RWPE1 (cell line): ENCODE results near the gene EXOC3L4.

Source experiments
- CTCF ChIA-PET: fragments of 350-600 bp; sonication (Branson Sonifier 250); formaldehyde crosslinking; extraction: SDS; loops from one replicate; lab custom pipeline; 2021; lab: Yijun Ruan, JAX
- POLR2A ChIA-PET: fragments of 400-600 bp; formaldehyde crosslinking; extraction: SDS; loops from one replicate; lab custom pipeline; 2020; ENCODE audit warnings: antibody characterized with exemption; ENCODE audit not compliant: low non-redundant PET; lab: Yijun Ruan, JAX
- DNase-seq: peaks from one replicate; pipeline ENCODE4 v3.0.0; 2012; ENCODE audit warnings: low spot score
- H3K27ac ChIP-seq: fragments of 450-650 bp; 2 replicates; pipeline ENCODE4 v1.5.1; 2017
- CTCF ChIP-seq: fragments of 450-650 bp; conservative IDR thresholded peaks from 2 replicates; pipeline ENCODE4 v1.5.1; 2017; ENCODE audit warnings: low read depth, mild to moderate bottlenecking

Gene EXOC3L4

GRCh38 chr14:103126088-103126872, 31.8 kb downstream of the EXOC3L4 start:
- ChIA-PET POLR2A (interaction anchor here (0.5 kb wide), 1 partner anchor 1364 kb away, joined by 3 read pairs; no protein-coding TSS in a partner anchor), CTCF (interaction anchor here (0.5 to 7.2 kb wide), 13 partner anchors 11 to 524 kb away, joined by 3 to 57 read pairs (median 3); no protein-coding TSS in a partner anchor)
- peak overlapping the region; percentile 97 for H3K27ac ChIP-seq
- no peak for DNase-seq
- TF ChIP-seq CTCF = no peak

- DNase-seq = peak; percentile 55
- CTCF ChIA-PET = interaction anchor here (0.6 to 7.2 kb wide), 13 partner anchors 10 to 299 kb away, joined by 3 to 57 read pairs (median 3); no protein-coding TSS in a partner anchor
- TF ChIP-seq CTCF = peak; percentile 65
- POLR2A ChIA-PET = interaction anchor here (0.5 kb wide), 1 partner anchor 1364 kb away, joined by 3 read pairs; no protein-coding TSS in a partner anchor
- H3K27ac ChIP-seq = peak overlapping the region; percentile 97
Observed at GRCh38 chr14:103126873-103127304, 32.4 kb downstream of the EXOC3L4 start.

- no peak for DNase-seq
- CTCF ChIA-PET = interaction anchor here (0.6 to 7.2 kb wide), 11 partner anchors 10 to 165 kb away, joined by 3 to 57 read pairs (median 3); no protein-coding TSS in a partner anchor
- no peak; the same call in 1 of the 2 replicates for TF ChIP-seq CTCF
- H3K27ac ChIP-seq = peak overlapping the region; percentile 97
- POLR2A ChIA-PET = no interaction called here
Observed at GRCh38 chr14:103127356-103127755, 32.8 kb downstream of the EXOC3L4 start.

- peak overlapping the region; percentile 97 for H3K27ac ChIP-seq
- CTCF ChIA-PET = interaction anchor here (0.5 to 7.2 kb wide), 8 partner anchors 20 to 164 kb away, joined by 3 to 57 read pairs (median 4); no protein-coding TSS in a partner anchor
Observed at GRCh38 chr14:103127861-103128598, 33.5 kb downstream of the EXOC3L4 start.

GRCh38 chr14:103128631-103129300, 34.2 kb downstream of the EXOC3L4 start:
- ChIA-PET POLR2A (interaction anchor here (0.6 kb wide), 1 partner anchor 57 kb away, joined by 3 read pairs; no protein-coding TSS in a partner anchor), CTCF (interaction anchor here (0.5 to 7.2 kb wide), 4 partner anchors 24 to 163 kb away, joined by 3 to 57 read pairs (median 9); no protein-coding TSS in a partner anchor)
- H3K27ac ChIP-seq = peak overlapping the region; percentile 97
- no peak for TF ChIP-seq CTCF
- DNase-seq = peak; percentile 67

More at GRCh38 chr14:103127861-103128598, 33.5 kb downstream of the EXOC3L4 start:
- peak; percentile 58 for DNase-seq
- POLR2A ChIA-PET = no interaction called here
- TF ChIP-seq CTCF = no peak
